ENCODE measurements around the gene DAPK3. TPM values are rescaled to one million over a fixed set of nuclear protein-coding genes. Genes with fewer than 3 reads are reported as not detected.
"Not testable (repeated sequence)": the region's sequence is repeated elsewhere in the genome, so short reads cannot be mapped to it uniquely, and the experiment has no call there.

Gene DAPK3
- total RNA-seq, 4 donors from 2014 or later = 58.8 to 87.7 (median 70.3) TPM

GRCh38 chr19:3958836-3959765 is 11.8 kb downstream of the DAPK3 start:
- Histone ChIP-seq H3K27ac (no peak overlapping the region), H3K4me1 (no peaks in the 10 kb centered on the region), H3K4me3 (no peak overlapping the region), H3K9me3 (no peaks in the 10 kb centered on the region), H3K36me3 (peaks cover 14 to 87% (median 55%) of the 10 kb centered on the region in 3 donors), H3K27me3 (no peaks in the 10 kb centered on the region)
- 96% methylated on average over 61 to 86 of the region's 86 CpGs for WGBS, 2 donors
- TF ChIP-seq CTCF (IDR thresholded peaks at IDR 0.05) = no peak
- no peak for TF ChIP-seq EP300 (IDR thresholded peaks at IDR 0.05)
- no peak for TF ChIP-seq POLR2A (IDR thresholded peaks at IDR 0.05)
- DNase-seq (ENCODE audit: low spot score in 2 of 2) = no peak

GRCh38 chr19:3955688-3956087 is 15.2 kb downstream of the DAPK3 start:
- Histone ChIP-seq H3K27ac (no peak overlapping the region), H3K4me1 (peaks cover 0 to 14% (median 0%) of the 10 kb centered on the region in 4 donors), H3K4me3 (no peak overlapping the region), H3K9me3 (no peaks in the 10 kb centered on the region), H3K27me3 (no peaks in the 10 kb centered on the region), H3K36me3 (peaks cover 2 to 54% (median 29%) of the 10 kb centered on the region in 3 donors)
- DNase-seq (ENCODE audit: low spot score in 2 of 2) = no peak
- 86 to 87% methylated on average over 6 to 9 of the region's 10 CpGs for WGBS, 2 donors
- no peak for TF ChIP-seq EP300 (IDR thresholded peaks at IDR 0.05)
- no peak for TF ChIP-seq POLR2A (IDR thresholded peaks at IDR 0.05)
- TF ChIP-seq CTCF (IDR thresholded peaks at IDR 0.05) = no peak

GRCh38 chr19:3955276-3955675 is 15.6 kb downstream of the DAPK3 start:
- H3K4me3 ChIP-seq; H3K27ac ChIP-seq; H3K27me3 ChIP-seq; H3K9me3 ChIP-seq; DNase-seq (ENCODE audit: low spot score in 2 of 2): not testable (repeated sequence)
- peaks cover 0 to 17% (median 0%) of the 10 kb centered on the region in 4 donors for H3K4me1 ChIP-seq
- 83 to 86% methylated on average over 13 of the region's 13 CpGs for WGBS, 2 donors
- peaks cover 2 to 50% (median 25%) of the 10 kb centered on the region in 3 donors for H3K36me3 ChIP-seq

- Histone ChIP-seq H3K4me3 (no peak overlapping the region), H3K36me3 (peaks cover 2 to 38% (median 13%) of the 10 kb centered on the region in 3 donors), H3K27ac (no peak overlapping the region), H3K9me3 (no peaks in the 10 kb centered on the region), H3K4me1 (peaks cover 0 to 21% (median 0%) of the 10 kb centered on the region in 4 donors), H3K27me3 (no peaks in the 10 kb centered on the region)
- 80 to 82% methylated on average over 6 to 12 of the region's 12 CpGs for WGBS, 2 donors
- DNase-seq (ENCODE audit: low spot score in 2 of 2) = no peak
- TF ChIP-seq POLR2A (IDR thresholded peaks at IDR 0.05) (no peak), EP300 (IDR thresholded peaks at IDR 0.05) (no peak), CTCF (IDR thresholded peaks at IDR 0.05) (no peak)
Observed at GRCh38 chr19:3954107-3954506, 16.8 kb downstream of the DAPK3 start.

GRCh38 chr19:3952755-3953276 is 18.1 kb downstream of the DAPK3 start:
- H3K27ac ChIP-seq; H3K9me3 ChIP-seq; DNase-seq (ENCODE audit: low spot score in 2 of 2); H3K4me3 ChIP-seq; H3K27me3 ChIP-seq: not testable (repeated sequence)
- 80 to 86% methylated on average over 9 of the region's 9 CpGs for WGBS, 2 donors
- Histone ChIP-seq H3K4me1 (peaks cover 0 to 21% (median 0%) of the 10 kb centered on the region in 4 donors), H3K36me3 (peaks cover 0 to 25% (median 2%) of the 10 kb centered on the region in 3 donors)
